GM12864 (cell line): ENCODE results near the gene ADCYAP1R1.

Source experiments
- DNase-seq: peaks from one replicate; pipeline ENCODE4 v3.0.0-alpha.2; 2011; ENCODE audit warnings: low read depth
- H3K4me3 ChIP-seq: 2 replicates; pipeline ENCODE4 v1.5.1; 2011; ENCODE audit warnings: mild to moderate bottlenecking, low read depth, low read length, control low read depth
- TF ChIP-seq, protein P1 (sequence below): IDR thresholded peaks from 2 replicates; pipeline ENCODE4 v1.5.1; 2011; ENCODE audit warnings: low read depth, mild to moderate bottlenecking, moderate library complexity, low read length, control low read depth, inconsistent platforms; ENCODE audit errors: missing control alignments

The ADCYAP1R1 gene

DNA sequence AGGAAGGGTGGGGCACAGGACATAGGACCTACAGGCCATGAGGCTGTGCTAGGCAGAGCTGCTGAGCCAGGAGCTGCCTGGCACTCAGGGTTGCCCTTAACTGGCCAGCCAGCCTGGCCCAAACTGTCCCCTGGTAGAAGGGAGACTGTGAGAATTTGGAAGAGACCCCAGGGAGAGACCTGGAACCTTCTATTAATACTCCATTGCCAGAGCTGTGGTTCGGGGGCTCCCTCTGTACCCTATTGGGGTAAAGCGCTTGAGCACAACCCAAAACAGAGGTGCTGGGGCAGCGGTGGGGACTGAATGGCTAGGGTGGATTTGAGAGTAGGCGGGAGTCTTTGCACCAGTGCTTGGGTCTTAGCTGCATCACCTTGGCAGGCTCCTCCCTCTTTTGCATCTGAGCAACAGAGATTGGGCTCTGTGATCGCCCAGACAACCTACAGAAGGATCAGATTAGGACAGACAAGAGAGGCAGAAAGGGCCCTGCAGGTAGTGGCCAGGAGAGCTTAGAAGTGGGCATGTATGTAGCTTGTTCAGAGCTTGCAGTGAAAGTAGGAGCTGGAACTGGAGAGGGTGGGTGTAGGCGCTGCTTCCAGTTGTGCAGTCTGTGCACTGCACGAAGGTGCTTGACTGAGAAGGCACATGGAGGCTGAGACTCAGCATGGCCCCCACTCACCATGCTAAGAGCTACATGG lies 53.3 kb downstream of the ADCYAP1R1 start:
- no peak for DNase-seq
- TF ChIP-seq, protein P1, sequence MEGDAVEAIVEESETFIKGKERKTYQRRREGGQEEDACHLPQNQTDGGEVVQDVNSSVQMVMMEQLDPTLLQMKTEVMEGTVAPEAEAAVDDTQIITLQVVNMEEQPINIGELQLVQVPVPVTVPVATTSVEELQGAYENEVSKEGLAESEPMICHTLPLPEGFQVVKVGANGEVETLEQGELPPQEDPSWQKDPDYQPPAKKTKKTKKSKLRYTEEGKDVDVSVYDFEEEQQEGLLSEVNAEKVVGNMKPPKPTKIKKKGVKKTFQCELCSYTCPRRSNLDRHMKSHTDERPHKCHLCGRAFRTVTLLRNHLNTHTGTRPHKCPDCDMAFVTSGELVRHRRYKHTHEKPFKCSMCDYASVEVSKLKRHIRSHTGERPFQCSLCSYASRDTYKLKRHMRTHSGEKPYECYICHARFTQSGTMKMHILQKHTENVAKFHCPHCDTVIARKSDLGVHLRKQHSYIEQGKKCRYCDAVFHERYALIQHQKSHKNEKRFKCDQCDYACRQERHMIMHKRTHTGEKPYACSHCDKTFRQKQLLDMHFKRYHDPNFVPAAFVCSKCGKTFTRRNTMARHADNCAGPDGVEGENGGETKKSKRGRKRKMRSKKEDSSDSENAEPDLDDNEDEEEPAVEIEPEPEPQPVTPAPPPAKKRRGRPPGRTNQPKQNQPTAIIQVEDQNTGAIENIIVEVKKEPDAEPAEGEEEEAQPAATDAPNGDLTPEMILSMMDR: no peak
- no peak overlapping the region for H3K4me3 ChIP-seq

DNA sequence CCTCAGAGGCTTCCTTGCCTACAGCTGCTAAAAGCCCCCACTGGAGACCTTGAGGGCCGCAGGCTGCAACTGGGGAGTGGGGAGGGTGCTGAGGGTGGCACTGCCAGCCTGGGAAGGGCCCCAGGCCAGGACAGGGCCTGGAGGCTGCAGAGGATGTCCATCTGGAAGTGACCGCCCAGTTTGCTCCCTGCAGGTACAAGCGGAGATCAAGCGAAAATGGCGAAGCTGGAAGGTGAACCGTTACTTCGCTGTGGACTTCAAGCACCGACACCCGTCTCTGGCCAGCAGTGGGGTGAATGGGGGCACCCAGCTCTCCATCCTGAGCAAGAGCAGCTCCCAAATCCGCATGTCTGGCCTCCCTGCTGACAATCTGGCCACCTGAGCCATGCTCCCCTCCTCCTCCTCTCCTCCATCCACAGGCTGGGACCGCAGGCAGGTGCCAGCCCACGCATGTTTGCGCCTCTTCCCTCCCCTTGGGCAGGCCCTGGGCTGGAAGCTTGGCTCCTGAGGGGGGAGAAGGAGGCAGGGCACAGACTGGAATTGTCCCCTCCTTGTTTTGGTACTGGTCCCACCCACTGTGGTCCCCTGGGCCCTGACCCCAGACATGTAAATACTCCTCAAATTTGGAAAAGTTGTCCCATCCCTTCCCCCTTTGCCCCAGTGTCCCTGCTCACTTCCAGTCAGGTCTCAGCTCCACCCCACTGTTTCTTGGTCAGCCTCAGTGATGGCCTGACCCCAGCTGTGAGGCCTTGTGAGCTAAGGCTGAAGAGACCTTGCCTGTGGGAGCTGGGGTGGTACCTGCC lies 54.4 kb downstream of the ADCYAP1R1 start:
- DNase-seq: no peak
- no peak overlapping the region for H3K4me3 ChIP-seq
- TF ChIP-seq, protein P1: no peak

DNA sequence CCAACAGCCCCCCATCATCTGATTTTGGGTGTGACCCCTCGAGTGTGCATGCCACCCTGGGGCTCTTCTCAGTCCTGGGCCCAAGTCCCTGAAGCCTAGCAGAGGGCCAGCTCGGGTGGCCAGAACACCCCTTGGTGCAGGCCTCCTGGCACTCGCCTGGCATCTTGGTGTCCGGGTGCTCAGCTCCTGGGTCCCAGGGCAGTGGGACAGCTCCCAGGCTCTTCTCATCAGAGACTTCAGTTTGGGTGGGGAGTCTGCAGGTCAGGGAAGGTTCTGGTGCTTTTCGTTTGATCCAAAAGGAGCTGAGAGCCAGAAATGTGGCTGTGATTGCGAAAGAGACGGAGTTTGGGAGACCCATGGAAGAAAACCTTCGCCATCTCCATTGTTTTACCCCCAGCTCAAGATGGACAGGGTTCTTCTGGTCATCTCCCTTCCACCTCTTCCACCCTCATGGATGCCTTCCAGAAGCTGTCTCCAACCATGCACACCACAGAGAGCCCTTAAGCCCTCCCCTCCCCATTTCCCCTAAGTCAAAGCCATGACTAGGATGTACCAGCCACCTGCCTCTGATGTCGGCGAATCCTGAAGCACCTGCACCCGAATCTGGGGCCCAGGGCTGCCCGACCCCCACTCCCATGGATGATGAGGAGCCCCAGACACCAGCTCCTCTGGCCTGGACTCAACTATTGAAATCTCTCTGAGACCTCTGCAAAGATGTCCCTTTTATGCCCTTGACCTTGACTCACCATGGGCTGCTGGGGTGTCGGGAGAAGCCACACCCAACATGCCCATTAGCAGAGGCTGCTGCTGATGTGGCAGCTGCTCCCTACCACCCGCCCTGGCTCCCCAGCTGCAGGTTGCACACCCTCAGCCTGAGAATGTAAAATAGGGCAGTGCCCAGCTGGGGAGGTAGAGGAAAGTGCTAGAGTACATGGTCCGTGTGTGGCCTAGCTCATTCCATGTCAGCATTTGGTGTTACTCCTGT lies 55.3 kb downstream of the ADCYAP1R1 start:
- no peak for DNase-seq
- TF ChIP-seq, protein P1: no peak
- H3K4me3 ChIP-seq: no peak overlapping the region

DNA sequence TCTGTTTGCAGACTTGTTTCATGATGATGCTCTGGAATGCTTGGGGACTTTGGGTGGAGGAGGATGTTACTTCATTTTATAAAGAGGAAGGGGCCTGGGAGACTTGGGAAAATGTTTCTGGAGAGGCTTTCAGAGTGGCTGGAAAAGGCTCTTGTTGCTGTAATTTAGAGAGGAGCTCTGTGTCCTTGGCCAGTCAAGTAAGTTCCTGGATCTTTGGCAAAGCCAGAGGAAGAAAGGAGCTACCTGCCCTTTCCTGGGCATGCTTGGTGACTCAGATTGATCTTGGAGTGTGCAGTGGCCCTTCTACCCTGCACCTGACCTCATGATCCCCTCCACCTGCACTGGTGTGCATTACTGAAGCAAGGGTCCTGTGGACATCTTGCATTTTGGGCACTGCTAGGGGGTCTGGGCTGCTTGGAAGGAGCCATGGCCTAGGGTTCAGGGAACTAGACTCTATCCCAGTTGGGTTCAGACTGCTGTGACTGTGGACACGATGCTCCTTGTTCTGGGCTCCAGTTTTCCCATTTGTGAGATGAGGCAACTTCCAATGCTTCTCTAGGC lies 56.1 kb downstream of the ADCYAP1R1 start:
- TF ChIP-seq, protein P1: no peak
- no peak overlapping the region for H3K4me3 ChIP-seq
- DNase-seq: no peak

DNA sequence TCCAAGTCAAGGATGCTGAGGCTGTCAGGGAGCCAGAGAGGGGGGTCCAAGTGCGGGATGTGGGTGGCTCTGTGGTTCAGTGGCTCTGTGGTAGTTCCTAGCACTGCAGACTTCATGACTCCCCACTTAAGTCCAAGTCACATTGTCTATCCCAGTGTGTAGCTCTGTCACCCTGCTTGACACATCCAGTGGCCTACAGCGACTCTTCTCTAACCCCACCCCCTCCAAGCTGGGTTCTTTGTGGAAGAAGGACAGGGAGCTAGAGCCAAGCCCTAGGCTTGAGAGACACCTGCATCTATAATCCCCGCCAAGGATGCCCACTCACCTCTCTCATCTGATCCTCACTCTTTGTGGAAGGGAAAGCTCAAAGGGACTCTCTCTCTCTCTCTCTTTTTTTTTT lies 57.6 kb downstream of the ADCYAP1R1 start:
- H3K4me3 ChIP-seq: no peak overlapping the region
- TF ChIP-seq, protein P1: no peak
- DNase-seq: no peak

DNA sequence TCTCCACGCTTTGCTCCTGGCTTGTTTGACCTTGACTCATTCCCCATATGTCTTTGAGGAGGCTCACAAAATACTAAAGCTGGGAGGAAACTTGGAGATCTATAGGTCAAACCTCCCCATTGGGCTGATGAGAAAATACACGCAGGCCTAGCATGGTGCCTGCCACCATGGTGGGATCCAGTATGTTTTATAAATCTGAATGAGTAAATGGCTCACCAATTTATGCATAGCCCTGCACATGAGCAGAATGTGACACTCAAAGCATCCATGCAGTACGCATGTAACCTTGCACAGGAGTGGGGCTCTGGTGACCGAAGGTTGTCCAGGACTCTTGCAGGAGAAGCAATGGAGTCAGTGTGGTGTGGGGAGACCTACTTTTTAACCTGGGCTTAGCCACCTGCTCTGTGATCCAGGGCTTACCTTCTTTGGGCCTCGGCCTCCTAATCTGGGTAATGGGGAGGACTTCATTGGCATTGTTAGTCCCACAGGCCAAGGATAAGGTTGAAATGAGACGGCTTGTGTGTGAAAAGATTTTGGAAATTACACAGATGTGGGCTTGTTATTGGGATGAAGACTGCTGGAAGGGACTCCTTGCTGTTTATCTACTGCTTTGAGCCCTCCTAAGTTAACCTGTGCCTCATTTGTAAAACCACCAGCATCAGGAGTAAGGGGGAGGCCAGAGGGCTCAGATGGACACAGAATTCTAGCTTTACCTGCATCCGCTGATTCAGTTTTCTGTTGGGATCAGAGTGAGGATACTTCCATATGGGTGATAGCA lies 58.4 kb downstream of the ADCYAP1R1 start:
- no peak overlapping the region for H3K4me3 ChIP-seq
- no peak for DNase-seq
- TF ChIP-seq, protein P1: no peak
